GM21367 (cell line): ENCODE data around the gene SLC30A9.

Source experiments
- ATAC-seq: cut with Tn5 transposase; IDR thresholded peaks from one replicate; pipeline ENCODE4 v1.9.1; 2021; ENCODE audit not compliant: unreplicated experiment

Gene SLC30A9

GRCh38 chr4:42132099-42132498 lies 141.8 kb downstream of the SLC30A9 start:
- no peak for ATAC-seq

DNA sequence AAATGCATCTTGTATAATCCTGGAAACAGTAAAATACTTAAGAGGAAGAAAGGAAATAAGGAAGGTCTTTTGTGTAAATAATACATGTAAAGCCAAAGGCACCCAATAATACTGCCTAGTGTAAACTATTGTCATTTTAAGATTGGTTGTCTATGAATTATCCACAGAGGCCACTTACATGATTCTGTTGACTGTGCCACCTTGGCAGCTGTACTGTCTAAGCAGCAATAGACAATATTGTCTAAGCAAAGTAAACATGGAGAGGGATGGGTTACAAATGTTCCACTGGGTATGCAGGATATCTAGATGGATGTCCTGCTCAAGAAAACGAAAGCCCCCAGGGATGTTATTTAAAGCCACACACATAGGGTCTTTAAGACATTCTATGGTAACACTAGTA lies 142.7 kb downstream of the SLC30A9 start:
- no peak for ATAC-seq

DNA sequence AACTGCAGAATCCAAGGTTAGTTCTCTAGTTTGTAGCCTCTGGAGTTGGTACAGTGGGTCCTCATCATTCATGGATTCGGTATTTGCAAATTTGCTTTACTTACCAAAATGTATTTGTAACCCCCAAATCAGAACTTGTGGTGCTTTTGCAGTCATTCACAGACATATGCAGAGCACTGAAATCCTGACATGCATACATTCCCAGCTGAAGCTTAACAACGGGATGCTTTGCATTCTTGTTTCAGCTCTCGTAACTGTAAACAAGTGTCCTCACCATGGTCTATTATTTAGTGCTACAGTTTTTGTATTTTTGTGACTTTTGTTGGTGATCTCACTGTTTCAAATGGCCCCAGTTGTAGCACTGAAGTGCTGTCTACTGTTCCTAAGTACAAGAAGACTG lies 146.0 kb downstream of the SLC30A9 start:
- no peak for ATAC-seq
